GM12801 (cell line): ENCODE data around the gene MACF1.

Source experiments
- TF ChIP-seq, protein P1 (sequence below): IDR thresholded peaks from one replicate; pipeline ENCODE4 v1.5.1; 2011; ENCODE audit warnings: control low read depth; ENCODE audit not compliant: insufficient read length; ENCODE audit errors: extremely low read depth

MACF1 gene

GRCh38 chr1:39212499-39212898 is 8.0 kb downstream of the MACF1 start:
- TF ChIP-seq, protein P1, sequence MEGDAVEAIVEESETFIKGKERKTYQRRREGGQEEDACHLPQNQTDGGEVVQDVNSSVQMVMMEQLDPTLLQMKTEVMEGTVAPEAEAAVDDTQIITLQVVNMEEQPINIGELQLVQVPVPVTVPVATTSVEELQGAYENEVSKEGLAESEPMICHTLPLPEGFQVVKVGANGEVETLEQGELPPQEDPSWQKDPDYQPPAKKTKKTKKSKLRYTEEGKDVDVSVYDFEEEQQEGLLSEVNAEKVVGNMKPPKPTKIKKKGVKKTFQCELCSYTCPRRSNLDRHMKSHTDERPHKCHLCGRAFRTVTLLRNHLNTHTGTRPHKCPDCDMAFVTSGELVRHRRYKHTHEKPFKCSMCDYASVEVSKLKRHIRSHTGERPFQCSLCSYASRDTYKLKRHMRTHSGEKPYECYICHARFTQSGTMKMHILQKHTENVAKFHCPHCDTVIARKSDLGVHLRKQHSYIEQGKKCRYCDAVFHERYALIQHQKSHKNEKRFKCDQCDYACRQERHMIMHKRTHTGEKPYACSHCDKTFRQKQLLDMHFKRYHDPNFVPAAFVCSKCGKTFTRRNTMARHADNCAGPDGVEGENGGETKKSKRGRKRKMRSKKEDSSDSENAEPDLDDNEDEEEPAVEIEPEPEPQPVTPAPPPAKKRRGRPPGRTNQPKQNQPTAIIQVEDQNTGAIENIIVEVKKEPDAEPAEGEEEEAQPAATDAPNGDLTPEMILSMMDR, result no peak

DNA sequence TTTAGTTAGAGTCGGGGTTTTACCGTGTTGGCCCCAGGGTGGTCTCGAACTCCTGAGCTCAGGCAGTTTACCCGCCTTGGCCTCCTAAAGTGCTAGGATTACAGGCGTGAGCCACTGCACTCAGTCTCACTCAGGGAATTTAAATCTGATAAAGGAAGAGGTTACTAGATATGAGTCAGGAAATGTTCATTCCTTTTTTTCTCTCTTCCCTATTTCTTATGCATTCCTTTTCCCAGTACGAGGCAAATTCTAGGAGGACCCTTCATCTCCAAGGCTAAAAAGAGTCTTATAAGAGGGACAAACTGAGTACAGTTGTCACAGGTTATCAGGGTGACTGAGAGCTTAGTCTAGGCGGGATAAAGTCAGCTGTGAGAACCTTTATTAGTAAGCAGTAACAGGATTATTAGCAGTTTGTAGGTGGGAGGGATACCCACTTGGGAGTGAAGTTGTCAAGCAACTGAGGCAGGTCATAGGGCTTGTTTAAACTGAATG is 9.1 kb downstream of the MACF1 start:
- TF ChIP-seq, protein P1, result no peak

DNA sequence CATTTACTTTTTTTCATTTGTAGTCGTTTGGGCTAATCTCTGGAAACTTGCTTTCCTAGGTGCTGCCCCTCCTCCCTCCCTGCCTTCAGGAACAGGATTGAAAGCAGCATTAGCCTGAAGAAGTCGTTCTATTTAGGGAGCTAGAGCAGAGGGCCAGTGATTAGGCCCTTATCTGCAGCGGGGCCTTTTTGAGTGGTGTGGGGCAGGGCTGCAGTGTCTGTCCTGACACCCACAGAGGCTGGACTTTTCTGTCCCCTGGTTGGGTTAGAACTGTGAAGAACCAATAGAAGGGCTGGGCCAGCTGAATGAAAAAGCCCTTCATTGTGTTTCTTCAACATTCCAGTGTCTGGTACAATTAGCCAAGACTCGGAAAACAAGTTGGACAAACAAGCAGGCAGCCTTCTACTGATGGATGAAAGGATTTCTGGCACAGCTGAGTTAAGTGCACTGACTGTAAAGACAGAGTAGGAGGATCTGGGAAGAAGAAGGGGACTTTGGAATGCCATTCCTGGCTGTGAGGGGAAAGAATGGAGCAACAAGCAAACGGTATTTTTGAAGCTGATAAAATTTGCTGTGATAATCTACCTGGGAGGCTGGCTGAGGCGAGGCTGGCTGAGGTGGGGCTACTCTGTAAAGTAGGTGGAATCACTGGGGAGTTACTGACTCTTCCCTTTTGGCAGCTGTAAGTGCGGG is 9.7 kb downstream of the MACF1 start:
- TF ChIP-seq, protein P1, result no peak

DNA sequence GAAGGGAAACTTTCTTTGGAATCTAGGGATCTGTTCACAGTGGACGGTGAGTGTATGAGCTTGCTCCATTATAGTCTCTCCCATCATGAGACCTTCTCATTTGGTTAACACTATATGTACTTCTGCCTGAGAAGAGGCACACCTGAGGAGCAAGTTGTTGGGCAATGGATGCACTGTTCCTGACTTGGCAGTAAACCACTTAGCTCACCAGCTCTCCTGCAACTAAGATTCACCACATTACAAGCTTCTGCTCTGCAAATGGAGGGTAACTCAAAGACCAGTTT is 10.2 kb downstream of the MACF1 start:
- TF ChIP-seq, protein P1, result no peak

GRCh38 chr1:39214998-39215873 is 10.7 kb downstream of the MACF1 start:
- TF ChIP-seq, protein P1, result no peak

GRCh38 chr1:39216771-39217170 is 12.3 kb downstream of the MACF1 start:
- TF ChIP-seq, protein P1, result no peak
